Smooth muscle cell (in vitro differentiated cells): ENCODE results near the gene HDAC9. TPM values are rescaled to one million over a fixed set of nuclear protein-coding genes. Genes with fewer than 3 reads are reported as not detected.

ENCODE experiments used
- DNase-seq: peaks from one replicate; lab custom pipeline; 2025; ENCODE audit not compliant: unreplicated experiment; lab: John Stamatoyannopoulos, UW
- H2AFZ ChIP-seq: fragments of 200-600 bp; sonication (generic); 2 replicates; pipeline ENCODE4 v1.6.0; 2016; ENCODE audit warnings: antibody characterized with exemption, low read depth, mild to moderate bottlenecking
- H3F3A ChIP-seq: fragments of 200-600 bp; sonication (generic); 2 replicates; pipeline ENCODE4 v1.6.0; 2017; ENCODE audit warnings: antibody characterized with exemption, low read depth
- H3K27ac ChIP-seq: fragments of 200-600 bp; sonication (generic); 2 replicates; pipeline ENCODE4 v1.5.1; 2016; ENCODE audit warnings: low read depth, mild to moderate bottlenecking
- H3K27me3 ChIP-seq: fragments of 200-600 bp; sonication (generic); 2 replicates; pipeline ENCODE4 v1.6.1; 2016; ENCODE audit warnings: low read depth, mild to moderate bottlenecking
- H3K36me3 ChIP-seq: fragments of 200-600 bp; sonication (generic); 2 replicates; pipeline ENCODE4 v1.5.1; 2016; ENCODE audit warnings: low read depth
- H3K4me1 ChIP-seq: fragments of 200-600 bp; sonication (generic); 2 replicates; pipeline ENCODE4 v1.5.1; 2016; ENCODE audit warnings: low read depth
- H3K4me2 ChIP-seq: fragments of 200-600 bp; sonication (generic); 2 replicates; pipeline ENCODE4 v1.6.0; 2016; ENCODE audit warnings: mild to moderate bottlenecking
- H3K4me3 ChIP-seq: fragments of 200-600 bp; sonication (generic); 2 replicates; pipeline ENCODE4 v1.5.1; 2016; ENCODE audit warnings: mild to moderate bottlenecking
- H3K79me2 ChIP-seq: fragments of 200-600 bp; sonication (generic); 2 replicates; pipeline ENCODE4 v1.6.0; 2016; ENCODE audit warnings: low read depth, mild to moderate bottlenecking
- H3K9ac ChIP-seq: fragments of 200-600 bp; sonication (generic); 2 replicates; pipeline ENCODE4 v1.6.0; 2016; ENCODE audit warnings: low read depth
- H3K9me3 ChIP-seq: fragments of 200-600 bp; sonication (generic); replicated peaks from 2 replicates; pipeline ENCODE4 v1.5.1; 2016; ENCODE audit warnings: low read depth
- H4K20me1 ChIP-seq: fragments of 200-600 bp; sonication (generic); 2 replicates; pipeline ENCODE4 v1.6.0; 2016; ENCODE audit warnings: low read depth
- WGBS: methylation state at CpG from one replicate; pipeline ENCODE4 v1.1.7; 2016; ENCODE audit warnings: low lambda C conversion rate; 5-methylcytosine and 5-hydroxymethylcytosine counted together
- polyA plus RNA-seq: library from polyadenylated mRNA; unstranded; fragments of >200 nt; fragmentation: Nextera tagmentation; extraction: Ambion mirVana; gene quantifications from 2 replicates; pipeline ENCODE4 v1.2.1, GENCODE V29; 2016
- total RNA-seq: library from RNA; depleted of rRNA; stranded (reverse); fragments of >200 nt; gene quantifications from 2 replicates; pipeline ENCODE4 v1.2.3, GENCODE V29; 2014
- TF ChIP-seq, protein P1 (sequence below): fragments of 200-600 bp; sonication (generic); IDR thresholded peaks from 2 replicates; pipeline ENCODE4 v1.5.1; 2017; ENCODE audit warnings: borderline replicate concordance, mild to moderate bottlenecking, antibody characterized with exemption; ENCODE audit not compliant: insufficient read depth, poor library complexity, severe bottlenecking

HDAC9 gene
- total and polyA plus RNA-seq, 2 experiments from 2014 or later: 2.2 to 7.1 TPM

DNA sequence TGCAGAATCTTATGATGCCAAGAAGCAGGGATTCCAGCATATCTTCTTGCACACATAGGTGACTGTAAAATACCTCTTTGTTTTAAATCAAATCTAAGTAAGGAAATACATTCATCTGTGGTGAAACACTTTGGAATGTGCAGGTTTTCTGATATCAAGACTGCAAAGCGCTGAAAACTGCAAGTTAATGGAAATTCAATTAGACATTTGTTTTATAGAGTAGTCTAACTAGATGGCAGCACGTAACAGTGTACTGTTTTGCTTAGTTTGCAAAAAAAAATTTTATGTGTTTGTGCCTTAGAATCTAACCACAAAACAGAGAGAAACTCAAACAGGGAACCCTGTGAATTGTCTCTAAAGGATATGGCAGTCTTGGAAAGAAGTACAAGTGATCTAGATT, 259.2 kb downstream of the HDAC9 start:
- Histone ChIP-seq H3K9me3 (no peaks in the 10 kb centered on the region), H3F3A (no peaks in the 10 kb centered on the region), H3K4me1 (no peaks in the 10 kb centered on the region), H3K4me3 (no peak overlapping the region), H3K36me3 (no peaks in the 10 kb centered on the region), H3K4me2 (peak overlapping the region; percentile 56), H3K79me2 (no peaks in the 10 kb centered on the region), H2AFZ (no peak overlapping the region), H3K27me3 (no peaks in the 10 kb centered on the region), H3K27ac (peak overlapping the region; percentile 72), H4K20me1 (no peaks in the 10 kb centered on the region), H3K9ac (no peak overlapping the region)
- WGBS: 40% methylated on average over 2 of the region's 2 CpGs
- TF ChIP-seq, protein P1, sequence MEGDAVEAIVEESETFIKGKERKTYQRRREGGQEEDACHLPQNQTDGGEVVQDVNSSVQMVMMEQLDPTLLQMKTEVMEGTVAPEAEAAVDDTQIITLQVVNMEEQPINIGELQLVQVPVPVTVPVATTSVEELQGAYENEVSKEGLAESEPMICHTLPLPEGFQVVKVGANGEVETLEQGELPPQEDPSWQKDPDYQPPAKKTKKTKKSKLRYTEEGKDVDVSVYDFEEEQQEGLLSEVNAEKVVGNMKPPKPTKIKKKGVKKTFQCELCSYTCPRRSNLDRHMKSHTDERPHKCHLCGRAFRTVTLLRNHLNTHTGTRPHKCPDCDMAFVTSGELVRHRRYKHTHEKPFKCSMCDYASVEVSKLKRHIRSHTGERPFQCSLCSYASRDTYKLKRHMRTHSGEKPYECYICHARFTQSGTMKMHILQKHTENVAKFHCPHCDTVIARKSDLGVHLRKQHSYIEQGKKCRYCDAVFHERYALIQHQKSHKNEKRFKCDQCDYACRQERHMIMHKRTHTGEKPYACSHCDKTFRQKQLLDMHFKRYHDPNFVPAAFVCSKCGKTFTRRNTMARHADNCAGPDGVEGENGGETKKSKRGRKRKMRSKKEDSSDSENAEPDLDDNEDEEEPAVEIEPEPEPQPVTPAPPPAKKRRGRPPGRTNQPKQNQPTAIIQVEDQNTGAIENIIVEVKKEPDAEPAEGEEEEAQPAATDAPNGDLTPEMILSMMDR: no peak
- DNase-seq: no peak

GRCh38 chr7:18755793-18756192, 260.2 kb downstream of the HDAC9 start:
- no peak for DNase-seq
- no peak overlapping the region for H3K9ac ChIP-seq
- H3K27me3 ChIP-seq: no peaks in the 10 kb centered on the region
- H3K36me3 ChIP-seq: no peaks in the 10 kb centered on the region
- no peaks in the 10 kb centered on the region for H3K9me3 ChIP-seq
- H3K4me2 ChIP-seq: no peak overlapping the region
- TF ChIP-seq, protein P1: no peak
- no peaks in the 10 kb centered on the region for H3K79me2 ChIP-seq
- no peak overlapping the region for H3K27ac ChIP-seq
- no peaks in the 10 kb centered on the region for H3K4me1 ChIP-seq
- no peaks in the 10 kb centered on the region for H3F3A ChIP-seq
- 92% methylated on average over 4 of the region's 4 CpGs for WGBS
- H4K20me1 ChIP-seq: no peaks in the 10 kb centered on the region
- no peak overlapping the region for H3K4me3 ChIP-seq
- no peak overlapping the region for H2AFZ ChIP-seq

DNA sequence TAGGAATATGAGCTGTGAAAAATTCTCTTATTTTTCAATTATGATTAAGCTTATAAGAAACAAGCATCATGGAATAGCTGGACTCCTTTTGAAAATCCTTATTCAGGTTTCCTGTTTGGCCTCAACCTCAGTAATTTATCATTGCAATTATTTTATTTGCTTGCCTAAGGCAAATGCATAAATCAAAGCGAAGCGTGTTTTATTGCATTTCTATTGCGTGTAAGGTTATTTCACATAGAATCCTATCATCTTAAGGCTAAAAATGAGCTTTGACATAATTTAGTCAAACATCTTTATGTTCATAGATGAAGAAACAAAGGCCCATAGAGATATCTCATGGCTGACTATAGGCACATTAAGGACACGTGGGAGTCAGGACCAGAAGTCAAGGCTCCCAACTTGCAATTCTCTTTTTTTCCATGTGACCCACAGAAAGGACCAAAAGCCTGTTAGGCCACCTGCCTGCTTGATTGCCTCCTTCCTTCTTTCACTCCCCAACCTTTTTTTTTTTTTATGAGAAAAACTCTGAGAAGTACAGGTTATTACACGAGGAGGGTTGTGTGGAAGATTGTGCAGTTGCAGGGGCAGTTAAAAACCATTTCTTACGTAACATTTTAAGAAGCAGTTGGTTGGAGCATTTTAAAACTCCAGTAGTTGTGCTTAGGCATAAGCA, 261.0 kb downstream of the HDAC9 start:
- Histone ChIP-seq H2AFZ (no peak overlapping the region), H3K4me2 (no peak overlapping the region), H3K27me3 (no peaks in the 10 kb centered on the region), H3K4me1 (no peaks in the 10 kb centered on the region), H3F3A (no peaks in the 10 kb centered on the region), H3K4me3 (no peak overlapping the region), H4K20me1 (no peaks in the 10 kb centered on the region), H3K9me3 (no peaks in the 10 kb centered on the region), H3K36me3 (no peaks in the 10 kb centered on the region), H3K79me2 (no peaks in the 10 kb centered on the region), H3K9ac (no peak overlapping the region), H3K27ac (no peak overlapping the region)
- TF ChIP-seq, protein P1: no peak
- no peak for DNase-seq
- 92% methylated on average over 6 of the region's 6 CpGs for WGBS

DNA sequence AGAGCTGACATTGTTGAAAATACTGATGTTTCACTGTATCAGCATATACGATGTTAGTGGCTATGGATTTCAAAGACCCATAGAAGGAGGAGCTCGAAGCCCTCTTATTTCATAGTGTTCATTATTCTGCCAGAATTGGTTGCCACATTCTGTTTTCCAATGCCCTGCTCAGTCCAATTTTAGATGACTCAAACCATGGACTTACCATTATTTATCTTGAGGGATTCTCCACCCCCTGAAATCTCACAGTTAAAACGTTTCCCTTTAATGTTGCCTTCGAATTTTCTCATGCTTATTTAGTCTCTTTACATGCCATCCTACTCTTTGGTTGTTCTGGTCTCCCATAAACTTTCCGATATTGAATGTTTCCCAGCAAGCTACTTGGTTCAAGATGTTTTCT, 264.5 kb downstream of the HDAC9 start:
- H3K4me1 ChIP-seq: peaks cover 5% of the 10 kb centered on the region
- H3K36me3 ChIP-seq: no peaks in the 10 kb centered on the region
- DNase-seq: no peak
- no peak overlapping the region for H3K4me3 ChIP-seq
- no peaks in the 10 kb centered on the region for H3F3A ChIP-seq
- no peaks in the 10 kb centered on the region for H3K79me2 ChIP-seq
- H3K27me3 ChIP-seq: no peaks in the 10 kb centered on the region
- no peak overlapping the region for H3K27ac ChIP-seq
- H4K20me1 ChIP-seq: no peaks in the 10 kb centered on the region
- H3K4me2 ChIP-seq: no peak overlapping the region
- no peak overlapping the region for H2AFZ ChIP-seq
- no peak overlapping the region for H3K9ac ChIP-seq
- WGBS: 79% methylated on average over 5 of the region's 5 CpGs
- H3K9me3 ChIP-seq: no peaks in the 10 kb centered on the region
- TF ChIP-seq, protein P1: no peak
